ENCODE measurements around the gene CLTB. TPM values are rescaled to one million over a fixed set of nuclear protein-coding genes. Genes with fewer than 3 reads are reported as not detected.

The CLTB gene
- polyA plus RNA-seq, 1 of the 3 experiments (the other 2 are of a cell fraction), result 91.2 TPM

- H2AFZ ChIP-seq (ENCODE audit: low read depth), result no peak overlapping the region
- H3K27me3 ChIP-seq (ENCODE audit: insufficient read depth), result no peaks in the 10 kb centered on the region
- ChIA-PET POLR2A (no interaction called here), CTCF (no interaction called here)
- no peaks in the 10 kb centered on the region for H3K9me2 ChIP-seq
- DNase-seq, result no peak
- H3K9me3 ChIP-seq, result no peaks in the 10 kb centered on the region
- 84% methylated on average over 9 of the region's 9 CpGs for WGBS (ENCODE audit: low lambda C conversion rate)
- peaks cover 23 to 56% of the 10 kb centered on the region in 2 experiments for H3K36me3 ChIP-seq (replicated peaks in 1 of 2; ENCODE audit: control insufficient read depth in 1 of 2, insufficient read depth in 2 of 2, low read length in 1 of 2)
- H3K4me3 ChIP-seq (ENCODE audit: low read depth in 2 of 2, low read length in 1 of 2), result no peak overlapping the region
- H3K27ac ChIP-seq (ENCODE audit: low read depth in 2 of 2, low read length in 1 of 2), result no peak overlapping the region
- no peak overlapping the region for H3K9ac ChIP-seq
- H3F3A ChIP-seq (replicated peaks; ENCODE audit: insufficient read depth), result peaks cover 3% of the 10 kb centered on the region
- H3K79me2 ChIP-seq (ENCODE audit: insufficient read depth), result peaks cover 34% of the 10 kb centered on the region
- H3K4me2 ChIP-seq, result no peak overlapping the region
- peaks cover 0 to 12% of the 10 kb centered on the region in 2 experiments; a peak in 2 of 4 replicates for H3K4me1 ChIP-seq (ENCODE audit: control insufficient read depth in 1 of 2, insufficient read depth in 2 of 2, low read depth in 1 of 2, low read length in 1 of 2)
- TF ChIP-seq ELF1 (IDR thresholded peaks at IDR 0.05), result no peak
- TF ChIP-seq REST (IDR thresholded peaks at IDR 0.05; ENCODE audit: low read depth, low read length), result no peak
- TF ChIP-seq TAF1 (IDR thresholded peaks at IDR 0.05; ENCODE audit: borderline replicate concordance, low read depth, low read length), result no peak
- no peak for TF ChIP-seq POLR2AphosphoS5 (IDR thresholded peaks at IDR 0.05; ENCODE audit: low read depth, low read length)
- no peak for TF ChIP-seq RAD21 (IDR thresholded peaks at IDR 0.05; ENCODE audit: low read length)
- TF ChIP-seq, protein P1, sequence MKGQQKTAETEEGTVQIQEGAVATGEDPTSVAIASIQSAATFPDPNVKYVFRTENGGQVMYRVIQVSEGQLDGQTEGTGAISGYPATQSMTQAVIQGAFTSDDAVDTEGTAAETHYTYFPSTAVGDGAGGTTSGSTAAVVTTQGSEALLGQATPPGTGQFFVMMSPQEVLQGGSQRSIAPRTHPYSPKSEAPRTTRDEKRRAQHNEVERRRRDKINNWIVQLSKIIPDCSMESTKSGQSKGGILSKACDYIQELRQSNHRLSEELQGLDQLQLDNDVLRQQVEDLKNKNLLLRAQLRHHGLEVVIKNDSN (IDR thresholded peaks at IDR 0.05; ENCODE audit: borderline replicate concordance, low read depth), result no peak
- no peak for TF ChIP-seq SMC3 (IDR thresholded peaks at IDR 0.05; ENCODE audit: low read depth, low read length)
- TF ChIP-seq YY1 (IDR thresholded peaks at IDR 0.05; ENCODE audit: low read depth), result no peak
- TF ChIP-seq, protein P2, sequence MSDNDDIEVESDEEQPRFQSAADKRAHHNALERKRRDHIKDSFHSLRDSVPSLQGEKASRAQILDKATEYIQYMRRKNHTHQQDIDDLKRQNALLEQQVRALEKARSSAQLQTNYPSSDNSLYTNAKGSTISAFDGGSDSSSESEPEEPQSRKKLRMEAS (IDR thresholded peaks at IDR 0.05; ENCODE audit: low read depth), result no peak
- no peak for TF ChIP-seq TEAD4 (IDR thresholded peaks at IDR 0.05; ENCODE audit: borderline replicate concordance, insufficient read depth)
- no peak for TF ChIP-seq RXRA (IDR thresholded peaks at IDR 0.05; ENCODE audit: borderline replicate concordance, low read depth)
- TF ChIP-seq PBX3 (IDR thresholded peaks at IDR 0.05), result no peak
- no peak for TF ChIP-seq EZH2phosphoT487 (IDR thresholded peaks at IDR 0.05; ENCODE audit: borderline replicate concordance, low read depth)
- TF ChIP-seq GATA2 (CRISPR knock-in tag; IDR thresholded peaks at IDR 0.05), result no peak
- TF ChIP-seq TCF12 (IDR thresholded peaks at IDR 0.05), result no peak
- H4K20me1 ChIP-seq (ENCODE audit: insufficient read depth), result no peaks in the 10 kb centered on the region
Measured at GRCh38 chr5:176383961-176384360, 32.4 kb downstream of the CLTB start.
